HG03108 (cell line): ENCODE measurements around the gene ACACB.
"Not testable (repeated sequence)": the region's sequence is repeated elsewhere in the genome, so short reads cannot be mapped to it uniquely, and the experiment has no call there.

Source experiments
- ATAC-seq: cut with Tn5 transposase; IDR thresholded peaks from one replicate; pipeline ENCODE4 v1.9.1; 2021; ENCODE audit warnings: moderate library complexity; ENCODE audit not compliant: unreplicated experiment

ACACB gene

GRCh38 chr12:109139360-109139759 lies 23.0 kb downstream of the ACACB start:
- no peak for ATAC-seq

GRCh38 chr12:109139791-109140190 lies 23.4 kb downstream of the ACACB start:
- no peak for ATAC-seq

GRCh38 chr12:109140560-109140959 lies 24.2 kb downstream of the ACACB start:
- ATAC-seq = no peak

- ATAC-seq = no peak
Observed at GRCh38 chr12:109144224-109144623, 27.8 kb downstream of the ACACB start.

- ATAC-seq = not testable (repeated sequence)
Observed at GRCh38 chr12:109147126-109147525, 30.7 kb downstream of the ACACB start.

GRCh38 chr12:109147954-109148353 lies 31.6 kb downstream of the ACACB start:
- ATAC-seq = no peak

- ATAC-seq = no peak
Observed at GRCh38 chr12:109150124-109150640, 33.8 kb downstream of the ACACB start.

- ATAC-seq = no peak
Observed at GRCh38 chr12:109151457-109151856, 35.1 kb downstream of the ACACB start.

GRCh38 chr12:109153821-109154441 lies 37.5 kb downstream of the ACACB start:
- no peak for ATAC-seq

GRCh38 chr12:109154451-109155438 lies 38.4 kb downstream of the ACACB start:
- ATAC-seq = peak; percentile 71

- no peak for ATAC-seq
Observed at GRCh38 chr12:109156036-109156435, 39.6 kb downstream of the ACACB start.

GRCh38 chr12:109156586-109156985 lies 40.2 kb downstream of the ACACB start:
- no peak for ATAC-seq

- ATAC-seq = no peak
Observed at GRCh38 chr12:109157986-109158385, 41.6 kb downstream of the ACACB start.

GRCh38 chr12:109160433-109160832 lies 44.0 kb downstream of the ACACB start:
- no peak for ATAC-seq

GRCh38 chr12:109160873-109161272 lies 44.5 kb downstream of the ACACB start:
- ATAC-seq = no peak

- no peak for ATAC-seq
Observed at GRCh38 chr12:109162551-109162950, 46.2 kb downstream of the ACACB start.

- ATAC-seq = no peak
Observed at GRCh38 chr12:109163167-109163566, 46.8 kb downstream of the ACACB start.

GRCh38 chr12:109165599-109165998 lies 49.2 kb downstream of the ACACB start:
- ATAC-seq = no peak

GRCh38 chr12:109166371-109166770 lies 50.0 kb downstream of the ACACB start:
- no peak for ATAC-seq

- no peak for ATAC-seq
Observed at GRCh38 chr12:109167781-109168180, 51.4 kb downstream of the ACACB start.

GRCh38 chr12:109169262-109169661 lies 52.9 kb downstream of the ACACB start:
- no peak for ATAC-seq

GRCh38 chr12:109169686-109170085 lies 53.3 kb downstream of the ACACB start:
- no peak for ATAC-seq
